Pancreas (tissue), 10 donors: ENCODE results near the gene RACGAP1. TPM values are rescaled to one million over a fixed set of nuclear protein-coding genes. Genes with fewer than 3 reads are reported as not detected.
A peak's percentile ranks its signal among the peaks of the same experiment; 100 is the strongest.

Experiments
- ATAC-seq, 4 donors: fragments of 200-7000 bp; cut with Tn5 transposase; one replicate each; pipeline versions ENCODE4 v1.8.0 to v1.9.1; 2020; ENCODE audit warnings: mild to moderate bottlenecking in 4 of 4, moderate library complexity in 4 of 4
- DNase-seq, 6 donors: peaks; one replicate each; pipeline ENCODE4 v3.0.0-alpha.2; 2020
- FAIRE-seq: peaks from 2 replicates; lab custom pipeline; 2012; peaks lifted over from hg19 to GRCh38; lab: Jason Lieb, UNC
- H3K27ac ChIP-seq, 4 donors: fragments of 200-600 bp; sonication (generic); 1 replicate in 3 of 4; 2 replicates in 1 of 4; pipeline versions ENCODE4 v1.5.0 to v1.8.0; 2020
- H3K27me3 ChIP-seq, 4 donors: fragments of 200-600 bp; one replicate each; pipeline ENCODE4 v1.8.0; 2021
- H3K36me3 ChIP-seq, 3 donors: fragments of 200-600 bp; sonication (generic) in 1 of 3; one replicate each; pipeline versions ENCODE4 v1.5.0 to v1.8.0; 2020 to 2021
- H3K4me1 ChIP-seq, 3 donors: fragments of 200-600 bp; one replicate each; pipeline ENCODE4 v1.8.0; 2021
- H3K4me3 ChIP-seq, 4 donors: fragments of 200-600 bp; sonication (generic) in 2 of 4; one replicate each; pipeline versions ENCODE4 v1.5.0 to v1.8.0; 2020 to 2021
- H3K9me3 ChIP-seq, 4 donors: fragments of 200-600 bp; one replicate each; pipeline ENCODE4 v1.8.0; 2021
- WGBS, 2 donors: extraction: QIAGEN DNeasy Blood & Tissue Kit; methylation state at CpG; one replicate each; pipeline ENCODE4 v1.1.7; 2013; 5-methylcytosine and 5-hydroxymethylcytosine counted together
- intact Hi-C, 3 donors: fragments of 100-400 bp; cut with DNase I; formaldehyde crosslinking; loops; one replicate each; pipeline versions ENCODE4 v1.11.1 to v1.14.2; 2022
- polyA plus RNA-seq, 2 donors: library from polyadenylated mRNA; stranded (reverse); fragments of 200-250 nt; gene quantifications; one replicate each; pipeline ENCODE4 v1.2.3, GENCODE V29; 2013
- total RNA-seq, 6 donors: library from RNA; stranded (reverse); fragmentation: NEBNext Ultra II Directional in 4 of 6; extraction: Animal tissue kit (Norgen Biotek cat#: 25700) in 4 of 6; gene quantifications; one replicate each; pipeline versions ENCODE4 v1.2.1 to v1.2.4, GENCODE V29; 2021 to 2023
- TF ChIP-seq, protein P1 (sequence below), 4 donors: fragments of 200-600 bp; sonication (generic) in 3 of 4; IDR thresholded peaks; one replicate each; pipeline versions ENCODE4 v1.5.0 to v1.8.0; 2021; ENCODE audit warnings: antibody characterized with exemption in 4 of 4
- donor health status: healthy with polysubstance abuse.
- donor health status: DM: no; HTN: no; CAD: no; lungs with moderate emphysema.
- donor health status: DM: no; HTN: no; CAD: no.
- donor health status: control.
- donor health status: control.
- donor health status: Bipolar disorder and iron deficiency.
- donor health status: DM: yes; HTN: yes; CAD: no.
- donor health status: DM: no; HTN: no; CAD: no.
- donor health status: DM: no; HTN: no; CAD: no.
- donor health status: DM: yes; HTN: yes; CAD: no.

Gene RACGAP1
- total and polyA plus RNA-seq, 8 donors = 0.72 to 6.3 (median 2.4) TPM

GRCh38 chr12:49985981-49986380, 39.3 kb downstream of the RACGAP1 start:
- WGBS, 2 donors = 89 to 90% methylated on average over 5 of the region's 5 CpGs
- no peak for DNase-seq
- FAIRE-seq = no peak
- intact Hi-C loops = no loop called here
- TF ChIP-seq, protein P1, sequence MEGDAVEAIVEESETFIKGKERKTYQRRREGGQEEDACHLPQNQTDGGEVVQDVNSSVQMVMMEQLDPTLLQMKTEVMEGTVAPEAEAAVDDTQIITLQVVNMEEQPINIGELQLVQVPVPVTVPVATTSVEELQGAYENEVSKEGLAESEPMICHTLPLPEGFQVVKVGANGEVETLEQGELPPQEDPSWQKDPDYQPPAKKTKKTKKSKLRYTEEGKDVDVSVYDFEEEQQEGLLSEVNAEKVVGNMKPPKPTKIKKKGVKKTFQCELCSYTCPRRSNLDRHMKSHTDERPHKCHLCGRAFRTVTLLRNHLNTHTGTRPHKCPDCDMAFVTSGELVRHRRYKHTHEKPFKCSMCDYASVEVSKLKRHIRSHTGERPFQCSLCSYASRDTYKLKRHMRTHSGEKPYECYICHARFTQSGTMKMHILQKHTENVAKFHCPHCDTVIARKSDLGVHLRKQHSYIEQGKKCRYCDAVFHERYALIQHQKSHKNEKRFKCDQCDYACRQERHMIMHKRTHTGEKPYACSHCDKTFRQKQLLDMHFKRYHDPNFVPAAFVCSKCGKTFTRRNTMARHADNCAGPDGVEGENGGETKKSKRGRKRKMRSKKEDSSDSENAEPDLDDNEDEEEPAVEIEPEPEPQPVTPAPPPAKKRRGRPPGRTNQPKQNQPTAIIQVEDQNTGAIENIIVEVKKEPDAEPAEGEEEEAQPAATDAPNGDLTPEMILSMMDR (IDR thresholded peaks at IDR 0.05) = no peak
- H3K4me1 ChIP-seq = peaks cover 0 to 3% (median 0%) of the 10 kb centered on the region in 3 donors
- H3K9me3 ChIP-seq = no peaks in the 10 kb centered on the region
- H3K27ac ChIP-seq = no peak overlapping the region
- no peak overlapping the region for H3K4me3 ChIP-seq
- H3K27me3 ChIP-seq = no peaks in the 10 kb centered on the region
- H3K36me3 ChIP-seq = no peaks in the 10 kb centered on the region
- peak in 1 of 4 donors; percentile 14 for ATAC-seq

GRCh38 chr12:49984476-49985359, 40.6 kb downstream of the RACGAP1 start:
- H3K9me3 ChIP-seq = no peaks in the 10 kb centered on the region
- WGBS, 2 donors = 86 to 89% methylated on average over 8 to 9 of the region's 9 CpGs
- intact Hi-C loops = no loop called here
- no peaks in the 10 kb centered on the region for H3K36me3 ChIP-seq
- DNase-seq (no peak), FAIRE-seq (no peak), ATAC-seq (no peak)
- no peak overlapping the region for H3K4me3 ChIP-seq
- TF ChIP-seq, protein P1 (IDR thresholded peaks at IDR 0.05) = no peak
- H3K27ac ChIP-seq = peak overlapping the region in 1 of 4 donors; percentile 4
- H3K4me1 ChIP-seq = peaks cover 0 to 3% (median 0%) of the 10 kb centered on the region in 3 donors
- H3K27me3 ChIP-seq = no peaks in the 10 kb centered on the region

GRCh38 chr12:49983892-49984291, 41.4 kb downstream of the RACGAP1 start:
- Histone ChIP-seq H3K4me1 (peaks cover 0 to 3% (median 0%) of the 10 kb centered on the region in 3 donors), H3K4me3 (no peak overlapping the region), H3K27ac (peak overlapping the region in 1 of 4 donors; percentile 4), H3K36me3 (no peaks in the 10 kb centered on the region), H3K27me3 (no peaks in the 10 kb centered on the region), H3K9me3 (no peaks in the 10 kb centered on the region)
- intact Hi-C loops = no loop called here
- no peak for DNase-seq
- TF ChIP-seq, protein P1 (IDR thresholded peaks at IDR 0.05) = no peak
- ATAC-seq = peak in 3 of 4 donors; percentile 41 to 64 (median 63)
- no peak for FAIRE-seq
- WGBS, 2 donors = 14 to 16% methylated on average over 8 of the region's 8 CpGs

- ATAC-seq (peak in 1 of 4 donors; percentile 28), DNase-seq (no peak), FAIRE-seq (no peak)
- Histone ChIP-seq H3K4me3 (no peak overlapping the region), H3K27me3 (no peaks in the 10 kb centered on the region), H3K27ac (no peak overlapping the region), H3K36me3 (no peaks in the 10 kb centered on the region), H3K4me1 (peaks cover 0 to 3% (median 0%) of the 10 kb centered on the region in 3 donors), H3K9me3 (no peaks in the 10 kb centered on the region)
- intact Hi-C loops = no loop called here
- TF ChIP-seq, protein P1 (IDR thresholded peaks at IDR 0.05) = no peak
- WGBS, 2 donors = 81 to 85% methylated on average over 7 of the region's 7 CpGs
Measured at GRCh38 chr12:49982246-49983087, 42.8 kb downstream of the RACGAP1 start.
